ENCODE measurements around the gene PAK2.
"Not testable (repeated sequence)": the region's sequence is repeated elsewhere in the genome, so short reads cannot be mapped to it uniquely, and the experiment has no call there.

The PAK2 gene

DNA sequence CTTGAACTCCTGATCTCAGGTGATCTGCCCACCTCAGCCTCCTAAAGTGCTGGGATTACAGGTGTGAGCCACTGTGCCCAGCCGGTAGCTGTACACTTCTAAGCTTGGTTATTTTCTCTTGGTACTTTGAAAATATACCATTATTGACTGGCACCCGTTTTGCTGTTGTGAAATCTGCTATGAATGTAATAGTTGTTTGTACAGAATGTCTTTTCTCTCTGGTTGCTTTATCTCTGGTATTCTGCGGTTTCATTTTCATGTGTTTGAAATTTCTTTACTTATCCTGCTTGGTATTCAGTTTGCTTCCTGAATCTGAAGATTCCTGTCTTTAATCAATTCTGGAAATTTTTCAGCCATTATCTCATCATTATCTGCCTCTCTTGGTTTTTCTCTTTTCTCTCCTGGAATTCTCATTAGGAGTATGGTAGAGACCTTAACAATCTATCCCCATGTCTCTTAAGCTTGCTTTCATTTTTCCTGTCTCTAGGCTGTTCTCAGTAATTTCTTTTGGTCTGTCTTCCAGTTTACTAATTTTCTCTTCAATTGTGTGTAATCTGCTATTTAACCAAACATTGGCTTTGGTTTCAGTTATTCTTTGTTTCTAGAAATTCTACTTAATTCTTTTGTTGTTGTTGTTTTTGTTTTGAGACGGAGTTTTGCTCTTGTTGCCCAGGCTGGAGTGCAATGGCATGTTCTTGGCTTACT lies 2.8 kb upstream of the PAK2 start:
- TF ChIP-seq, protein P1, sequence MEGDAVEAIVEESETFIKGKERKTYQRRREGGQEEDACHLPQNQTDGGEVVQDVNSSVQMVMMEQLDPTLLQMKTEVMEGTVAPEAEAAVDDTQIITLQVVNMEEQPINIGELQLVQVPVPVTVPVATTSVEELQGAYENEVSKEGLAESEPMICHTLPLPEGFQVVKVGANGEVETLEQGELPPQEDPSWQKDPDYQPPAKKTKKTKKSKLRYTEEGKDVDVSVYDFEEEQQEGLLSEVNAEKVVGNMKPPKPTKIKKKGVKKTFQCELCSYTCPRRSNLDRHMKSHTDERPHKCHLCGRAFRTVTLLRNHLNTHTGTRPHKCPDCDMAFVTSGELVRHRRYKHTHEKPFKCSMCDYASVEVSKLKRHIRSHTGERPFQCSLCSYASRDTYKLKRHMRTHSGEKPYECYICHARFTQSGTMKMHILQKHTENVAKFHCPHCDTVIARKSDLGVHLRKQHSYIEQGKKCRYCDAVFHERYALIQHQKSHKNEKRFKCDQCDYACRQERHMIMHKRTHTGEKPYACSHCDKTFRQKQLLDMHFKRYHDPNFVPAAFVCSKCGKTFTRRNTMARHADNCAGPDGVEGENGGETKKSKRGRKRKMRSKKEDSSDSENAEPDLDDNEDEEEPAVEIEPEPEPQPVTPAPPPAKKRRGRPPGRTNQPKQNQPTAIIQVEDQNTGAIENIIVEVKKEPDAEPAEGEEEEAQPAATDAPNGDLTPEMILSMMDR (IDR thresholded peaks at IDR 0.05; ENCODE audit: control insufficient read depth, extremely low read depth, insufficient read depth), result no peak
- no peak for DNase-seq (ENCODE audit: low read depth)

DNA sequence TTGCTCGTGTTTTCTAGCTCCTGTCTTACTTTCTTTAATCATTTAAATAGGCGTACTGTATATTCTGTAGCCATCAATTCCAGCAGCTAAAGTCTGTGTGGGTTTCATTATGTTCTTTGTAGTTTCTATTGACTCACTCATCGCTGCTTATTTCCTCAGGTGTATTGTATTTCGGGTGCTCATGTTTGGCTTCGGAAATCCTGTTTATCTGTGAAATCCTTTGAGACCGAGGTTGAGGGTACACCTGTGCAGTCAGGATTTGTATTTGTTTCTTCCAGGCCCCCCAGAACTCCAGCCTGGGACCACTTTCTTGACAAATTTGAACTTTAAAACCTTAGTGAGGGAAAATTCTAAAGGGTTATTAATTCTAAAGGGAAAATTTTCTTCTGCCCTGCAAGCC lies 2.0 kb upstream of the PAK2 start:
- no peak overlapping the region for H3K4me3 ChIP-seq (ENCODE audit: low read depth, low read length)
- TF ChIP-seq, protein P1 (IDR thresholded peaks at IDR 0.05; ENCODE audit: control insufficient read depth, extremely low read depth, insufficient read depth), result no peak
- DNase-seq (ENCODE audit: low read depth), result no peak

More for the DNA sequence above, 2.8 kb upstream of the PAK2 start:
- H3K4me3 ChIP-seq (ENCODE audit: low read depth, low read length), result no peak overlapping the region

DNA sequence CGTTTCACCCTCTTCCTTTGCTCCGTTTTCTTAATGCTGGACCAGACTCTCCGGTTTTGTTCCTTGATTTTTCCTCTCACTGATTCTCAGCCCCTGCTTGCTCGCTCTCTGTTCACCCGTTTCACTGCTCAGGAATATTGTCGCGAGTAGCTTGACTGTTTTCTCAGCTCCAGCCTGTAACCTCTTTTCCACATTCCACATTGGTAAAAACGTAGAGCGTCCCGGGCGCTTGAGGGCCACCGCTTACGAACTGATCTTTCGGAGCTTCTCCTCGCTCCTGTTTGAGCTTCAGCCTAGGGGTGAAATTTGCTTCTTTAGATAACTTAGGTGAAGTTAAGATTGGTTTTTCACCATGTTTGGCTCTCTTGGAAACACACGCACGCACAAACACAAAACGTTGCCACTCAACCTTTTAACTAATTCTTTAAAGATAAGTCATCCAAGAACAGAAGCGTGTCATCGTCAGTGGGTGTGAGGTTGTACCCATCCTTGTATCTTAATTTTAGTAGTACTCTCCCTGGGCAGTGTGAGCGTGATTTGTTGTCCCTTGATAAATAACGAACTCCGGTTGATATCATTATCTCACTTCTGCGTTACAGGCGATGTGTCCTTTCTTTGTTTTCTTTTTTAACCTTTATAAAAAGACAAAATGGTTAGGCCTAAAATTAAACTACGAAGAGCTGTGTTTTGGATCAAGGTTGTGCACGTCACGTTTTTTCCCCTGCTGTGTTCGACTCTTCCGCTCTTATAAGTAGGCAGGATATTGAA lies 1.0 kb downstream of the PAK2 start:
- no peak for DNase-seq (ENCODE audit: low read depth)
- peak overlapping the region; percentile 71 for H3K4me3 ChIP-seq (ENCODE audit: low read depth, low read length)
- TF ChIP-seq, protein P1 (IDR thresholded peaks at IDR 0.05; ENCODE audit: control insufficient read depth, extremely low read depth, insufficient read depth), result no peak

DNA sequence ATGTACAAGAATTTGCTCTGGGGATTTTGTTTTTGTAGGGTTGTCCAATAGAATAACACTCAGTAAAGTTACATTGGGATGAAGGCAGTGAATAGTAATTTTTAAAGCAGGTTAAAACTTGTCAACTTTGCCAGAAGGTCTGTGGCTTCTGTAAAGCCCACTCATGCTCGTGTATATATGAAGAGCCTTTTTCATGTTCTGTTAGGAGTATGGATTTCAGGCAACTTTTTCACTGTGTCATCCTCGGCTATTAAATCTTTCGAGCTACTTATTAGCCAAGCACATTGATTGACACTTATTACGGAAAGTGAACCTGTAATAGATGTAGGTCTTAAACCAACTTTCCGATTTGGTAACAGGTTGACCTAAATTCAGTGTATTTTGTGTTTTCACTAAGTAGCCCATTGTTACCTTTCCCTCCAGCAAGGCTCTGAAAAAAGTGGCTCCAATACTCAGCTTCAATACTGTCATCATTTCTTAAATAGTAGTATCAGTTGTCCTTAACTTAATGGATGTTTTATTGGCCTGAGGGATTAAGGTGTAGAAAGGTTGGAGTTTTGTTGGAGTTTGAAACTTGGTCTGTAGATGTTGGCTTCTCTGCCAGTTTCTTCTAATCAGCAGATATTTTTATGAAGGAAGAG lies 1.7 kb downstream of the PAK2 start:
- peak overlapping the region; percentile 71 for H3K4me3 ChIP-seq (ENCODE audit: low read depth, low read length)
- no peak for DNase-seq (ENCODE audit: low read depth)
- TF ChIP-seq, protein P1 (IDR thresholded peaks at IDR 0.05; ENCODE audit: control insufficient read depth, extremely low read depth, insufficient read depth), result no peak

DNA sequence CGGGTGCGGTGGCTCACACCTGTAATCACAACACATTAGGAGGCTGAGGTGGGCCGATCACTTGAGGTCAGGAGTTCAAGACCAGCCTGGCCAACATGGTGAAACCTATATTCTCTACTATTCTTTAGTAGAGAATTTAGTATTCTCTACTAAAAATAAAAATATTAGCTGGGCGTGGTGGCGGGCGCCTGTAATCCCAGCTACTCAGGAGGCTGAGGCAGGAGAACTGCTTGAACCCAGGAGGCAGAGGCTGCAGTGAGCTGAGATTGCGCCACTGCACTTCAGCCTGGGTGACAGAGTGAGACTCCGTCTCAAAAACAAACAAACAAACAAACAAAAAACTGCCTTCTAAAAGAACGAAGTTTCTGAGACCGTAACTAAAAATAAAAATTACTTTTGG lies 3.9 kb downstream of the PAK2 start:
- DNase-seq (ENCODE audit: low read depth); H3K4me3 ChIP-seq (ENCODE audit: low read depth, low read length): not testable (repeated sequence)

DNA sequence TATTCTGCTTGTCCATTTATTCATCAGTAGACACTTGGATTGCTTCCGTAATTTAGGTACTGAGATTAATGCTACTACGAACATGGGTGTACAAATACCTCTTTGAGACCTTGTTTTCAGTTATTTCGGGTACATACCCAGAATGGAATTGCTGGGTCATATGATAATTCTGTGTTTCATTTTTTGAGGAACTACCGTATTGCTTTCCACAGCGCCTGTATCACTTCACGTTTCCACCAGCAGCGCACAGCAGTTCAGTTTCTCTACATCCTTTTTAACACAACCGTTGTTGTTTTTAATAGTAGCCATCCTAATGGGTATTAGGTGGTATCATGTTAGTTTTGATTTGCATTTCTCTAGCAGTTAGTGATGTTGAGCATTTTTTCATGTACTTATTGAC lies 9.5 kb downstream of the PAK2 start:
- TF ChIP-seq, protein P1 (IDR thresholded peaks at IDR 0.05; ENCODE audit: control insufficient read depth, extremely low read depth, insufficient read depth), result no peak
- H3K4me3 ChIP-seq (ENCODE audit: low read depth, low read length), result no peak overlapping the region
- no peak for DNase-seq (ENCODE audit: low read depth)

DNA sequence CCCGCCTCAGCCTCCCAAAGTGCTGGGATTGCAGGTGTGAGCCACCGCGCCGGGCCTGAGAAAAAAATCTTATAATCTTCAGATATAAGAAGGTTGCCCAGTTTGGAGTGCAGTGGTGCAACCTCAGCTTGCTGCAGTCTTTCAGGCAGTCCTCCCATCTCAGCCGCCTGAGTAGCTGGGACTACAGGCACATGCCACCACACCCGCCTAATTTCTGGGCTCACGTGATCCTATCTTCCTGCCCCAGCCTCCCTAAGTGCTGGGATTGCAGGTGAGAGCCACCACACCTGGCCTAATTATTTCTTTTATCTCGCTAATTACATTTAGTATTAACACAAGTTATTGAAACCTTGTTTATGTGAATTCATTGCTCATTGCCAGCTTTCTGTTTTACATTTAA lies 13.5 kb downstream of the PAK2 start:
- no peak overlapping the region for H3K4me3 ChIP-seq (ENCODE audit: low read depth, low read length)
- DNase-seq (ENCODE audit: low read depth), result no peak
- TF ChIP-seq, protein P1 (IDR thresholded peaks at IDR 0.05; ENCODE audit: control insufficient read depth, extremely low read depth, insufficient read depth), result no peak
